ENCODE results near the gene NT5M. TPM values are rescaled to one million over a fixed set of nuclear protein-coding genes. Genes with fewer than 3 reads are reported as not detected.

NT5M gene
- total RNA-seq, 1 experiment from 2014 or later, result 10.2 TPM

DNA sequence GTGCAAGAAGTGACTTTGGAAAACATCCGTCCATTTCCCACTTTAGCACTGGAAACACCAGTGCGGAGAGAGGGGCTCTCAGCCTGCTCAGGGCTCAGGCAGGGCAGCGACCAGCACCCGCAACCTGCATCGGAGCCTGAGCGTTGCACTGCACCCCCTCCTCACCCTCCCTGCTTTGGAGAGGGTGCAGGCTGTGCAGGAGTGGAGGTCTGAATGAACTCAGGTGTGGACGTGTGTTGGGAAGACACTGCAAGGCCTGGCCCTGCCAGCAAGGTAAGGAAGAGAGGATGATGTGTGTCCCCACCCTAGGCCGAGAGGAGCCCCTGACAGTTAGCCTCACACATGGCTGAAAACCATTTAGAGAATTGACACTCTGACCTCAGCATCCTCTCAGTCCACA, 81.8 kb downstream of the NT5M start:
- RAD21 ChIA-PET (ENCODE audit: low non-redundant PET in 1 of 2, low total read pairs in 2 of 2, uncharacterized antibody in 2 of 2, unreplicated experiment in 2 of 2), result no interaction called here
- H3K4me1 ChIP-seq (ENCODE audit: control insufficient read depth in 1 of 2, insufficient read depth in 2 of 2, low read length in 2 of 2), result peaks cover 14 to 25% of the 10 kb centered on the region in 2 experiments
- intact Hi-C loops (cut with micrococcal nuclease), result no loop called here
- peaks cover 25% of the 10 kb centered on the region; the same call in 1 of the 2 replicates for H3K27me3 ChIP-seq (ENCODE audit: insufficient read depth, low read length)
- no peak overlapping the region for H2AFZ ChIP-seq (ENCODE audit: low read depth, low read length, poor library complexity, severe bottlenecking)
- H3K4me3 ChIP-seq (replicated peaks in 1 of 2; ENCODE audit: low read depth in 1 of 2, low read length in 2 of 2), result no peak overlapping the region
- no peaks in the 10 kb centered on the region for H3K79me2 ChIP-seq (ENCODE audit: insufficient read depth, low read length)
- H3K4me2 ChIP-seq (ENCODE audit: low read length), result no peak overlapping the region
- no peak for TF ChIP-seq FOSL1 (IDR thresholded peaks at IDR 0.05; ENCODE audit: low read depth)
- POLR2A ChIA-PET, result no interaction called here
- H3K36me3 ChIP-seq (ENCODE audit: control insufficient read depth in 1 of 2, insufficient read depth in 2 of 2, low read length in 2 of 2), result no peaks in the 10 kb centered on the region
- BruUV-seq (replicated peaks), result no TSS peak
- H3K9me2 ChIP-seq (ENCODE audit: insufficient read depth), result no peaks in the 10 kb centered on the region
- no peak overlapping the region for H3K9ac ChIP-seq (ENCODE audit: low read length)
- H3K9me3 ChIP-seq (ENCODE audit: control insufficient read depth in 1 of 2, insufficient read depth in 1 of 2, low read depth in 1 of 2, low read length in 2 of 2), result no peaks in the 10 kb centered on the region
- DNase-seq (ENCODE audit: low read depth, low spot score) (no peak), ATAC-seq (no peak)
- no peaks in the 10 kb centered on the region for H4K20me1 ChIP-seq (ENCODE audit: insufficient read depth)
- CTCF ChIA-PET, result no interaction called here
- H3K27ac ChIP-seq (ENCODE audit: low read depth, low read length), result no peak overlapping the region

DNA sequence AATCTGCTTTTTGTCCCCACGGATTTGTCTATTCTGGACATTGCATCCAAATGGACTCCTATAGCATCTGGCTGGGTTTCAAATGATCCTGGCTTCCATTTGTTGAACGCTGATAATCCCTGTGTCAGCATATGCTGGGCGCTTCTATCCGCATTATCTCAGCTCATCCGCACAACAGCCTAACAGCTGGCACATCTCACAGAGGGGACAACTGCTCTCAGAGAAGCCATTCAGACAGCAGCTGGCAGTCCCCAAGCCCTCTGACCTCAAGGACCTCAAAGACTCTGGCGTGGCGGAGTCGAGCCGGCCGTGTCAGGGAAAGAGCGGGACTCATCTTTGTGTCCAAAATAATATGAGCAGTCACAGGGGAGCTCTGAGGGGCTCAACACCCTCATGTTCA, 82.3 kb downstream of the NT5M start:
- H3K4me3 ChIP-seq (replicated peaks in 1 of 2; ENCODE audit: low read depth in 1 of 2, low read length in 2 of 2), result no peak overlapping the region
- no peaks in the 10 kb centered on the region for H3K9me2 ChIP-seq (ENCODE audit: insufficient read depth)
- peaks cover 14 to 25% of the 10 kb centered on the region in 2 experiments for H3K4me1 ChIP-seq (ENCODE audit: control insufficient read depth in 1 of 2, insufficient read depth in 2 of 2, low read length in 2 of 2)
- ChIA-PET CTCF (no interaction called here), RAD21 (ENCODE audit: low non-redundant PET in 1 of 2, low total read pairs in 2 of 2, uncharacterized antibody in 2 of 2, unreplicated experiment in 2 of 2) (no interaction called here), POLR2A (no interaction called here)
- no peak overlapping the region for H3K9ac ChIP-seq (ENCODE audit: low read length)
- H2AFZ ChIP-seq (ENCODE audit: low read depth, low read length, poor library complexity, severe bottlenecking), result no peak overlapping the region
- H3K79me2 ChIP-seq (ENCODE audit: insufficient read depth, low read length), result no peaks in the 10 kb centered on the region
- TF ChIP-seq SIN3A (IDR thresholded peaks at IDR 0.05; ENCODE audit: low read depth), result no peak
- no peak for TF ChIP-seq ZNF274 (IDR thresholded peaks at IDR 0.05; ENCODE audit: low read depth, low read length)
- TF ChIP-seq CEBPB (IDR thresholded peaks at IDR 0.05; ENCODE audit: low read depth), result no peak
- TF ChIP-seq, protein P1, sequence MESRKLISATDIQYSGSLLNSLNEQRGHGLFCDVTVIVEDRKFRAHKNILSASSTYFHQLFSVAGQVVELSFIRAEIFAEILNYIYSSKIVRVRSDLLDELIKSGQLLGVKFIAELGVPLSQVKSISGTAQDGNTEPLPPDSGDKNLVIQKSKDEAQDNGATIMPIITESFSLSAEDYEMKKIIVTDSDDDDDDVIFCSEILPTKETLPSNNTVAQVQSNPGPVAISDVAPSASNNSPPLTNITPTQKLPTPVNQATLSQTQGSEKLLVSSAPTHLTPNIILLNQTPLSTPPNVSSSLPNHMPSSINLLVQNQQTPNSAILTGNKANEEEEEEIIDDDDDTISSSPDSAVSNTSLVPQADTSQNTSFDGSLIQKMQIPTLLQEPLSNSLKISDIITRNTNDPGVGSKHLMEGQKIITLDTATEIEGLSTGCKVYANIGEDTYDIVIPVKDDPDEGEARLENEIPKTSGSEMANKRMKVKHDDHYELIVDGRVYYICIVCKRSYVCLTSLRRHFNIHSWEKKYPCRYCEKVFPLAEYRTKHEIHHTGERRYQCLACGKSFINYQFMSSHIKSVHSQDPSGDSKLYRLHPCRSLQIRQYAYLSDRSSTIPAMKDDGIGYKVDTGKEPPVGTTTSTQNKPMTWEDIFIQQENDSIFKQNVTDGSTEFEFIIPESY (IDR thresholded peaks at IDR 0.05; ENCODE audit: extremely low read depth, insufficient replicate concordance, low read length), result no peak
- no peak for TF ChIP-seq POLR2A (IDR thresholded peaks at IDR 0.05; ENCODE audit: borderline replicate concordance, extremely low read depth, insufficient read depth, insufficient read length)
- no peak for TF ChIP-seq TCF7L2 (IDR thresholded peaks at IDR 0.05; ENCODE audit: borderline replicate concordance, extremely low read depth, insufficient read depth, insufficient read length)
- TF ChIP-seq, protein P2, sequence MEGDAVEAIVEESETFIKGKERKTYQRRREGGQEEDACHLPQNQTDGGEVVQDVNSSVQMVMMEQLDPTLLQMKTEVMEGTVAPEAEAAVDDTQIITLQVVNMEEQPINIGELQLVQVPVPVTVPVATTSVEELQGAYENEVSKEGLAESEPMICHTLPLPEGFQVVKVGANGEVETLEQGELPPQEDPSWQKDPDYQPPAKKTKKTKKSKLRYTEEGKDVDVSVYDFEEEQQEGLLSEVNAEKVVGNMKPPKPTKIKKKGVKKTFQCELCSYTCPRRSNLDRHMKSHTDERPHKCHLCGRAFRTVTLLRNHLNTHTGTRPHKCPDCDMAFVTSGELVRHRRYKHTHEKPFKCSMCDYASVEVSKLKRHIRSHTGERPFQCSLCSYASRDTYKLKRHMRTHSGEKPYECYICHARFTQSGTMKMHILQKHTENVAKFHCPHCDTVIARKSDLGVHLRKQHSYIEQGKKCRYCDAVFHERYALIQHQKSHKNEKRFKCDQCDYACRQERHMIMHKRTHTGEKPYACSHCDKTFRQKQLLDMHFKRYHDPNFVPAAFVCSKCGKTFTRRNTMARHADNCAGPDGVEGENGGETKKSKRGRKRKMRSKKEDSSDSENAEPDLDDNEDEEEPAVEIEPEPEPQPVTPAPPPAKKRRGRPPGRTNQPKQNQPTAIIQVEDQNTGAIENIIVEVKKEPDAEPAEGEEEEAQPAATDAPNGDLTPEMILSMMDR (IDR thresholded peaks at IDR 0.05 in 2 of 3, conservative IDR thresholded peaks at IDR 0.05 in 1 of 3; ENCODE audit: borderline replicate concordance in 1 of 3, insufficient read depth in 1 of 3, low read depth in 2 of 3, low read length in 2 of 3), result no peak
- intact Hi-C loops (cut with micrococcal nuclease), result no loop called here
- no peaks in the 10 kb centered on the region for H4K20me1 ChIP-seq (ENCODE audit: insufficient read depth)
- ATAC-seq, result no peak
- no peak overlapping the region for H3K4me2 ChIP-seq (ENCODE audit: low read length)
- peaks cover 19% of the 10 kb centered on the region; the same call in 1 of the 2 replicates for H3K27me3 ChIP-seq (ENCODE audit: insufficient read depth, low read length)
- H3K36me3 ChIP-seq (ENCODE audit: control insufficient read depth in 1 of 2, insufficient read depth in 2 of 2, low read length in 2 of 2), result no peaks in the 10 kb centered on the region
- DNase-seq (ENCODE audit: low read depth, low spot score), result no peak
- no peaks in the 10 kb centered on the region for H3K9me3 ChIP-seq (ENCODE audit: control insufficient read depth in 1 of 2, insufficient read depth in 1 of 2, low read depth in 1 of 2, low read length in 2 of 2)
- H3K27ac ChIP-seq (ENCODE audit: low read depth, low read length), result no peak overlapping the region
- BruUV-seq (replicated peaks), result no TSS peak
